Lower leg skin (tissue), 3 donors: ENCODE results near the gene SCAI.

Experiments used
- CTCF ChIP-seq, 3 donors: fragments of 450-650 bp; IDR thresholded peaks; one replicate each; pipeline ENCODE4 v1.5.1; 2016; ENCODE audit warnings: antibody characterized with exemption in 3 of 3, mild to moderate bottlenecking in 3 of 3, moderate library complexity in 2 of 3
- POLR2A ChIP-seq, 2 donors: fragments of 450-650 bp; IDR thresholded peaks; one replicate each; pipeline ENCODE4 v1.6.1; 2016 to 2017; ENCODE audit warnings: antibody characterized with exemption in 2 of 2, mild to moderate bottlenecking in 1 of 2, moderate library complexity in 1 of 2

GRCh38 chr9:125061391-125061790, 81.9 kb downstream of the SCAI start:
- TF ChIP-seq CTCF (IDR thresholded peaks at IDR 0.05), result no peak
- no peak for TF ChIP-seq POLR2A (IDR thresholded peaks at IDR 0.05)
